PFSK-1 (cell line): ENCODE results near the gene NUDCD3.

Experiments used
- POLR2AphosphoS5 ChIP-seq: IDR thresholded peaks from 2 replicates; pipeline ENCODE4 v1.6.1; 2012; ENCODE audit warnings: low read depth, mild to moderate bottlenecking, control low read depth, low read length, moderate library complexity
- REST ChIP-seq, 2 experiments: IDR thresholded peaks; 2 replicates each; pipeline versions ENCODE4 v1.6.1 to v1.8.0; 2011 to 2012; ENCODE audit warnings: low read depth in 2 of 2, low read length in 2 of 2, control low read depth in 1 of 2, inconsistent platforms in 1 of 2, mild to moderate bottlenecking in 1 of 2, moderate library complexity in 1 of 2; ENCODE audit not compliant: insufficient read depth in 1 of 2
- SIN3A ChIP-seq: IDR thresholded peaks from 2 replicates; pipeline ENCODE4 v1.6.1; 2012; ENCODE audit warnings: mild to moderate bottlenecking, low read length, moderate library complexity, borderline replicate concordance; ENCODE audit not compliant: insufficient read depth
- TAF1 ChIP-seq: IDR thresholded peaks from 2 replicates; pipeline ENCODE4 v1.6.1; 2012; ENCODE audit warnings: low read length, control low read depth, borderline replicate concordance; ENCODE audit not compliant: insufficient read depth

- TF ChIP-seq POLR2AphosphoS5, result no peak
- no peak for TF ChIP-seq TAF1
- TF ChIP-seq REST (IDR thresholded peaks at IDR 0.05; ENCODE audit: insufficient read depth in 1 of 2, low read depth in 2 of 2, low read length in 2 of 2), result no peak
- no peak for TF ChIP-seq SIN3A
These were observed 20.9 kb downstream of the NUDCD3 start for GRCh38 chr7:44469461-44470134.
